ENCODE data around the gene M1AP.

- TF ChIP-seq POLR2AphosphoS5 (IDR thresholded peaks at IDR 0.05; ENCODE audit: low read depth, low read length): no peak
- TF ChIP-seq POLR2A (IDR thresholded peaks at IDR 0.05; ENCODE audit: low read depth, low read length): no peak
- no peak for TF ChIP-seq TAF1 (IDR thresholded peaks at IDR 0.05; ENCODE audit: borderline replicate concordance, low read depth, low read length)
These were observed 83.9 kb downstream of the M1AP start for GRCh38 chr2:74564222-74564621.

All from GM12892 (cell line).